Measurements from ENCODE around the gene ZNF90.

DNA sequence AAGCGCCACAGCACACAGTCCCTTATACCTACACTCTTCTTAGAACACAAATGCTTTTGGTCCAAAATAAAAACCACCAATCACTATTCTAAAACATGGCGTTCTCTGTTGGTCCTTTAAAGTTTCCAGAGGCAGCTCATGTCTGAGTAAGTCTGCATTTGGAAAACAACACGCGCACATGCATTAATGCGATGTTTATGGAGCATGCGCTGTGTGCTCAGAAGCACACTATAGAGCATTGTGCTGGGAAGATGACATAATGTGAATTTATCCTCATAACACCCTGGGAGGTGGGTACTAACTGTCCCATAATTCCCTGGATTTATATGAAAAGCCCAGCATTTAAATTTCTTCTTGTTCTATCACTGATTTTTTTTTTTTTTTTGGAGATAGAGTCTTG, 49.2 kb upstream of the ZNF90 start:
- TF ChIP-seq, protein P1, sequence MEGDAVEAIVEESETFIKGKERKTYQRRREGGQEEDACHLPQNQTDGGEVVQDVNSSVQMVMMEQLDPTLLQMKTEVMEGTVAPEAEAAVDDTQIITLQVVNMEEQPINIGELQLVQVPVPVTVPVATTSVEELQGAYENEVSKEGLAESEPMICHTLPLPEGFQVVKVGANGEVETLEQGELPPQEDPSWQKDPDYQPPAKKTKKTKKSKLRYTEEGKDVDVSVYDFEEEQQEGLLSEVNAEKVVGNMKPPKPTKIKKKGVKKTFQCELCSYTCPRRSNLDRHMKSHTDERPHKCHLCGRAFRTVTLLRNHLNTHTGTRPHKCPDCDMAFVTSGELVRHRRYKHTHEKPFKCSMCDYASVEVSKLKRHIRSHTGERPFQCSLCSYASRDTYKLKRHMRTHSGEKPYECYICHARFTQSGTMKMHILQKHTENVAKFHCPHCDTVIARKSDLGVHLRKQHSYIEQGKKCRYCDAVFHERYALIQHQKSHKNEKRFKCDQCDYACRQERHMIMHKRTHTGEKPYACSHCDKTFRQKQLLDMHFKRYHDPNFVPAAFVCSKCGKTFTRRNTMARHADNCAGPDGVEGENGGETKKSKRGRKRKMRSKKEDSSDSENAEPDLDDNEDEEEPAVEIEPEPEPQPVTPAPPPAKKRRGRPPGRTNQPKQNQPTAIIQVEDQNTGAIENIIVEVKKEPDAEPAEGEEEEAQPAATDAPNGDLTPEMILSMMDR (IDR thresholded peaks at IDR 0.05): no peak
- no peak for TF ChIP-seq POLR2A (IDR thresholded peaks at IDR 0.05)

All from heart left ventricle (tissue), 13 donors.